ENCODE data around the gene GLTPD2.

DNA sequence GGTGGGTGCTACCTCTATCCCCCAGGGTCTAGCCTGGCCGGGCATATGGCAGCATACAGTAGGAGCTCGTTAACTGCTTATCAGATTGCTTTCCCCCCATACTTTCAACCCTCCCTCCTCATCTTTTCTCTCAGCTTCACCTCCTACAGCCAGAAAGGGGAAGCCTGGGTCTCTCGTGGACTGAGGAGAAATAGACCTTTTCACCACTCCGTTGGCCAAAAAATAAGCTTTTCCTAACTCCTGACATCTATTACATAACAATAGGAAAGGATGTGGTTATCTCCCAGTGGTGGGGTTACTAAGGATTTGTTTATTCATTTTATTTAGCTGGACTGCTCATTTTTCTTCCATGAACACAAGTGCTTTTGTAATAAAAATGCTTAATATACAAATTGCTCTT is 40.1 kb upstream of the GLTPD2 start:
- TF ChIP-seq, protein P1, sequence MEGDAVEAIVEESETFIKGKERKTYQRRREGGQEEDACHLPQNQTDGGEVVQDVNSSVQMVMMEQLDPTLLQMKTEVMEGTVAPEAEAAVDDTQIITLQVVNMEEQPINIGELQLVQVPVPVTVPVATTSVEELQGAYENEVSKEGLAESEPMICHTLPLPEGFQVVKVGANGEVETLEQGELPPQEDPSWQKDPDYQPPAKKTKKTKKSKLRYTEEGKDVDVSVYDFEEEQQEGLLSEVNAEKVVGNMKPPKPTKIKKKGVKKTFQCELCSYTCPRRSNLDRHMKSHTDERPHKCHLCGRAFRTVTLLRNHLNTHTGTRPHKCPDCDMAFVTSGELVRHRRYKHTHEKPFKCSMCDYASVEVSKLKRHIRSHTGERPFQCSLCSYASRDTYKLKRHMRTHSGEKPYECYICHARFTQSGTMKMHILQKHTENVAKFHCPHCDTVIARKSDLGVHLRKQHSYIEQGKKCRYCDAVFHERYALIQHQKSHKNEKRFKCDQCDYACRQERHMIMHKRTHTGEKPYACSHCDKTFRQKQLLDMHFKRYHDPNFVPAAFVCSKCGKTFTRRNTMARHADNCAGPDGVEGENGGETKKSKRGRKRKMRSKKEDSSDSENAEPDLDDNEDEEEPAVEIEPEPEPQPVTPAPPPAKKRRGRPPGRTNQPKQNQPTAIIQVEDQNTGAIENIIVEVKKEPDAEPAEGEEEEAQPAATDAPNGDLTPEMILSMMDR (IDR thresholded peaks at IDR 0.05), result no peak
- no peak for TF ChIP-seq POLR2A (IDR thresholded peaks at IDR 0.05)
- no peak for TF ChIP-seq POLR2AphosphoS5 (IDR thresholded peaks at IDR 0.05)
